ENCODE data around the gene IFI27. TPM values are rescaled to one million over a fixed set of nuclear protein-coding genes. Genes with fewer than 3 reads are reported as not detected.

IFI27 gene
- total and polyA plus RNA-seq, 2 of the 8 experiments (the other 6 are each of a cell fraction or from before 2014, with no cell fraction given), result 0.76 to 2.2 TPM

DNA sequence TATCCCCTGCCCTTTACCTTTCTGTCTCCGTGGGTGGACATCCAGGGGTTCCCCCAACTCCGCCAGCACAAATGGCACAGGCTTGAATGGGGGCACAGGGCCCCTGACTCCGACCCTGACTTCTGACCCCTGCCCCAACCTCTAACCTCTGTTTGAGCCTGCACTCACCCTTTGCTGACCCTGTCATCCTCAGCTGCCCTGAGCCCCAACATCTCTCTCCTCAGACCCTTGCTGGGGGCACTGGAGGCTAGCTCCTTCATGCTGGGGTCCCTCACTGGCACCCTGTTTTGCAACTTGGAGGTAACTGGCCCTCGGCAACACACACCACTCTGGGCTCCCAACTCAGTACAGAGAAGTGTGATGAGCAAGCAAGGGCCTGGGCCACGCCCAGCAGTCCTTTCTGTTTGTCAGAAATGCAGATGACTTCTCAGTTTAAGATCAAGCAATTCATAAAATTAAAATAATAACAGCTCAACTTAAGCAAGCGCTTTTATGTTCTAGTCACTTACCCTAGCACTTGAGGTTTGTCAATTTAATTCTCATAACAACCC is 2.1 kb downstream of the IFI27 start:
- CTCF ChIA-PET (ENCODE audit: partially characterized antibody), result interaction anchor here (1.0 to 2.4 kb wide), 5 partner anchors 13 to 68 kb away, joined by 4 to 15 read pairs (median 4); no protein-coding TSS in a partner anchor
- no peaks in the 10 kb centered on the region for H4K20me1 ChIP-seq (replicated peaks in 1 of 2; ENCODE audit: control insufficient read depth in 1 of 2, insufficient read depth in 2 of 2, low read length in 2 of 2)
- no peaks in the 10 kb centered on the region for H3K27me3 ChIP-seq (replicated peaks in 1 of 4; ENCODE audit: control insufficient read depth in 3 of 4, extremely low read depth in 1 of 4, insufficient read depth in 3 of 4, low read length in 3 of 4)
- no peak overlapping the region for H4K91ac ChIP-seq (replicated peaks; ENCODE audit: insufficient read length, low read length)
- no peak overlapping the region; the same call in 1 of the 2 replicates for H4K8ac ChIP-seq (ENCODE audit: extremely low read depth, insufficient read depth, low read length)
- H3K79me2 ChIP-seq (ENCODE audit: control insufficient read depth in 1 of 2, insufficient read depth in 2 of 2, low read length in 2 of 2), result no peaks in the 10 kb centered on the region
- peaks cover 0 to 5% (median under 1%) of the 10 kb centered on the region in 4 experiments; a peak in 2 of 7 replicates for H3K4me1 ChIP-seq (replicated peaks in 1 of 4; ENCODE audit: control insufficient read depth in 3 of 4, insufficient read depth in 4 of 4, low read length in 3 of 4)
- H3K18ac ChIP-seq (ENCODE audit: extremely low read depth, low read length), result no peak overlapping the region
- H2AK5ac ChIP-seq (ENCODE audit: low read depth, low read length), result no peak overlapping the region
- FAIRE-seq, result no peak
- H3K23ac ChIP-seq (ENCODE audit: insufficient read length), result no peak overlapping the region
- no peak overlapping the region for H2BK5ac ChIP-seq (ENCODE audit: low read depth, low read length)
- H3K4me3 ChIP-seq (ENCODE audit: extremely low read depth in 1 of 4, insufficient read depth in 2 of 4, low read depth in 3 of 4, low read length in 4 of 4), result no peak overlapping the region
- no peaks in the 10 kb centered on the region for H3K79me1 ChIP-seq (ENCODE audit: low read depth, low read length)
- H3K27ac ChIP-seq (ENCODE audit: low read depth, low read length), result no peak overlapping the region
- no peak overlapping the region for H3K9ac ChIP-seq (replicated peaks in 1 of 4; ENCODE audit: extremely low read depth in 1 of 4, low read depth in 3 of 4, low read length in 3 of 4)
- no peak overlapping the region for H4K5ac ChIP-seq (ENCODE audit: insufficient read length, low read depth, low read length)
- POLR2A ChIA-PET (ENCODE audit: partially characterized antibody), result no interaction called here
- WGBS, 2 experiments (ENCODE audit: extremely low coverage in 1 of 2, insufficient coverage in 1 of 2, insufficient read length in 1 of 2, insufficient replicate concordance in 2 of 2, low coverage in 1 of 2, low lambda C conversion rate in 2 of 2, missing lambda C conversion rate in 1 of 2), result 79% methylated on average over 6 of the region's 6 CpGs; no CpG with 5 or more reads in 1 of the 2 experiments
- no peak overlapping the region for H3K14ac ChIP-seq (ENCODE audit: insufficient read length)
- no peak overlapping the region for H2BK12ac ChIP-seq (ENCODE audit: low read depth, low read length)
- H3K9me3 ChIP-seq (ENCODE audit: insufficient read depth in 2 of 2, low read depth in 1 of 2, low read length in 1 of 2), result no peaks in the 10 kb centered on the region
- no peak overlapping the region for H2BK20ac ChIP-seq (ENCODE audit: low read length)
- no peak for DNase-seq (ENCODE audit: low read depth in 1 of 2, low spot score in 2 of 2)
- no peak overlapping the region for H2AFZ ChIP-seq (ENCODE audit: low read length)
- H3K4ac ChIP-seq (replicated peaks; ENCODE audit: insufficient read length, low read depth, low read length), result no peak overlapping the region
- no peak overlapping the region for H3K4me2 ChIP-seq (ENCODE audit: insufficient read depth in 1 of 2, low read depth in 2 of 2, low read length in 2 of 2)
- no peaks in the 10 kb centered on the region for H3K36me3 ChIP-seq (ENCODE audit: control insufficient read depth in 2 of 4, insufficient read depth in 4 of 4, low read length in 3 of 4)
- no peak overlapping the region for H2BK120ac ChIP-seq (replicated peaks; ENCODE audit: low read depth, low read length)
- no peaks in the 10 kb centered on the region for H3K23me2 ChIP-seq (ENCODE audit: low read depth, low read length)
- H3K56ac ChIP-seq (replicated peaks; ENCODE audit: insufficient read length, low read depth, low read length), result no peak overlapping the region
- no peak overlapping the region for H2BK15ac ChIP-seq (ENCODE audit: low read length)
- no peak for TF ChIP-seq NANOG (IDR thresholded peaks at IDR 0.05; ENCODE audit: insufficient read depth, low read depth, low read length, poor library complexity, severe bottlenecking)
- no peak for TF ChIP-seq JUN (IDR thresholded peaks at IDR 0.05; ENCODE audit: low read depth, low read length)
